Neural cell (in vitro differentiated cells): Measurements from ENCODE around the gene MACF1. TPM values are rescaled to one million over a fixed set of nuclear protein-coding genes. Genes with fewer than 3 reads are reported as not detected.

Experiments
- H2AFZ ChIP-seq: fragments of 200-600, 300-800 bp; sonication (generic), shearing (Covaris generic); 2 replicates; pipeline ENCODE4 v1.6.0; 2014; ENCODE audit warnings: low read depth, mild to moderate bottlenecking, antibody characterized with exemption, low read length, moderate library complexity
- H3F3A ChIP-seq: fragments of 200-600 bp; shearing (Covaris generic); 2 replicates; pipeline ENCODE4 v1.6.1; 2016; ENCODE audit warnings: mild to moderate bottlenecking, moderate library complexity, mixed read lengths, antibody characterized with exemption, low read length; ENCODE audit not compliant: insufficient read depth, poor library complexity, severe bottlenecking
- H3K27ac ChIP-seq: fragments of 200-600, 300-800 bp; sonication (generic), shearing (Covaris generic); 2 replicates; pipeline ENCODE4 v1.5.1; 2014; ENCODE audit warnings: mild to moderate bottlenecking, low read length, moderate library complexity
- H3K27me3 ChIP-seq: fragments of 300-800, 200-600 bp; sonication (generic), shearing (Covaris generic); 2 replicates; pipeline ENCODE4 v1.6.0; 2014; ENCODE audit warnings: mild to moderate bottlenecking, low read depth, low read length, moderate library complexity; ENCODE audit not compliant: insufficient read depth
- H3K36me3 ChIP-seq: fragments of 300-800, 200-600 bp; sonication (generic), shearing (Covaris generic); 2 replicates; pipeline ENCODE4 v1.5.1; 2014; ENCODE audit warnings: mild to moderate bottlenecking, antibody characterized with exemption, low read length, moderate library complexity; ENCODE audit not compliant: insufficient read depth
- H3K4me2 ChIP-seq: fragments of 300-800, 200-600 bp; sonication (generic), shearing (Covaris generic); 2 replicates; pipeline ENCODE4 v1.6.0; 2014; ENCODE audit warnings: mild to moderate bottlenecking, low read length
- H3K4me3 ChIP-seq: fragments of 300-800, 200-600 bp; sonication (generic), shearing (Covaris generic); 2 replicates; pipeline ENCODE4 v1.5.1; 2014; ENCODE audit warnings: mild to moderate bottlenecking, low read length, moderate library complexity
- H3K79me2 ChIP-seq: fragments of 200-600 bp; shearing (Covaris generic); replicated peaks from 2 replicates; pipeline ENCODE4 v1.6.0; 2014; ENCODE audit warnings: mild to moderate bottlenecking, low read length, moderate library complexity; ENCODE audit not compliant: insufficient read depth
- H3K9ac ChIP-seq: fragments of 300-800, 200-600 bp; sonication (generic), shearing (Covaris generic); 2 replicates; pipeline ENCODE4 v1.6.1; 2016; ENCODE audit warnings: mild to moderate bottlenecking, low read length, mixed read lengths
- H3K9me2 ChIP-seq: fragments of 200-600 bp; shearing (Covaris generic); 2 replicates; pipeline ENCODE4 v1.6.1; 2016; ENCODE audit warnings: mild to moderate bottlenecking, low read length, mixed read lengths; ENCODE audit not compliant: insufficient read depth
- H3K9me3 ChIP-seq: fragments of 200-600, 300-800 bp; sonication (generic), shearing (Covaris generic); 2 replicates; pipeline ENCODE4 v1.6.1; 2016; ENCODE audit warnings: mild to moderate bottlenecking, mixed run types, low read length, moderate library complexity, mixed read lengths
- H4K20me1 ChIP-seq: fragments of 200-600 bp; shearing (Covaris generic); 2 replicates; pipeline ENCODE4 v1.6.1; 2016; ENCODE audit warnings: mild to moderate bottlenecking, mixed run types; ENCODE audit not compliant: insufficient read depth
- EP300 ChIP-seq: fragments of 450-650 bp; conservative IDR thresholded peaks from 2 replicates; pipeline ENCODE4 v1.6.1; 2014; ENCODE audit warnings: antibody characterized with exemption, mild to moderate bottlenecking, moderate library complexity; ENCODE audit not compliant: poor library complexity, severe bottlenecking
- EZH2 ChIP-seq: fragments of 200-600, 300-800 bp; shearing (Covaris generic), sonication (generic); IDR thresholded peaks from 2 replicates; pipeline ENCODE4 v1.6.1; 2014; ENCODE audit warnings: antibody characterized with exemption, low read length, borderline replicate concordance, mild to moderate bottlenecking; ENCODE audit not compliant: insufficient read depth, poor library complexity, severe bottlenecking
- MXI1 ChIP-seq: fragments of 450-650 bp; conservative IDR thresholded peaks from 2 replicates; pipeline ENCODE4 v1.6.1; 2014; ENCODE audit warnings: antibody characterized with exemption, mild to moderate bottlenecking; ENCODE audit not compliant: poor library complexity, severe bottlenecking
- POLR2AphosphoS5 ChIP-seq: IDR thresholded peaks from 2 replicates; pipeline ENCODE4 v1.6.1; 2012
- RAD21 ChIP-seq: fragments of 450-650 bp; conservative IDR thresholded peaks from 2 replicates; pipeline ENCODE4 v1.6.1; 2014; ENCODE audit warnings: antibody characterized with exemption, mild to moderate bottlenecking, moderate library complexity
- SMC3 ChIP-seq: fragments of 450-650 bp; conservative IDR thresholded peaks from 2 replicates; pipeline ENCODE4 v1.6.1; 2014; ENCODE audit warnings: antibody characterized with exemption, mild to moderate bottlenecking, moderate library complexity; ENCODE audit not compliant: poor library complexity
- TAF1 ChIP-seq: IDR thresholded peaks from 2 replicates; pipeline ENCODE4 v1.6.1; 2012; ENCODE audit warnings: low read depth
- polyA plus RNA-seq: library from polyadenylated mRNA; depleted of rRNA; stranded (reverse); fragments of >200 nt; gene quantifications from 2 replicates; pipeline ENCODE4 v1.2.3, GENCODE V29; 2014
- TF ChIP-seq, protein P1 (sequence below): IDR thresholded peaks from 2 replicates; pipeline ENCODE4 v1.6.1; 2012; ENCODE audit warnings: borderline replicate concordance

MACF1 gene
- polyA plus RNA-seq, 1 donor from 2014 or later: 176 TPM

DNA sequence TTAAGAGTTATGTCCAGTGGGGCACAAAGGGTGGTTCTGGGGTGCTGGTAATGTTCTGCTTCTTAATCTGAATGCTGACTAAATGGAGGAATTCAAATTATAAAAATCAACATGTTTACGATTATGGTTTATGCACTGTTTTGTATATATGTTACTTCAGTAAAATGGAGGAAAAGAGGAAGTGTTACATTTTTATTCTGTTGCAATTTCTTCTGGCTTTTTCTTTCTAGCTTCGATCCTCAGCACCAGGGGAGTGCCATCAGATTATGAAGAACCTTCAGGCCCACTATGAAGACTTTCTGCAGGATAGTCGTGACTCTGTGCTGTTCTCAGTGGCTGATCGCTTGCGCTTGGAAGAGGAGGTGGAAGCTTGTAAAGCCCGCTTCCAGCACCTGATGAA lies 105.5 kb downstream of the MACF1 start:
- Histone ChIP-seq H3K9me3 (no peaks in the 10 kb centered on the region), H3F3A (no peaks in the 10 kb centered on the region), H3K27ac (no peak overlapping the region), H4K20me1 (no peaks in the 10 kb centered on the region), H3K27me3 (no peaks in the 10 kb centered on the region), H3K4me3 (no peak overlapping the region), H3K9me2 (no peaks in the 10 kb centered on the region), H3K9ac (no peak overlapping the region), H3K36me3 (peaks cover 5% of the 10 kb centered on the region), H3K4me2 (no peak overlapping the region), H2AFZ (no peak overlapping the region), H3K79me2 (no peaks in the 10 kb centered on the region)
- no peak for TF ChIP-seq MXI1
- no peak for TF ChIP-seq RAD21
- TF ChIP-seq EP300: no peak

DNA sequence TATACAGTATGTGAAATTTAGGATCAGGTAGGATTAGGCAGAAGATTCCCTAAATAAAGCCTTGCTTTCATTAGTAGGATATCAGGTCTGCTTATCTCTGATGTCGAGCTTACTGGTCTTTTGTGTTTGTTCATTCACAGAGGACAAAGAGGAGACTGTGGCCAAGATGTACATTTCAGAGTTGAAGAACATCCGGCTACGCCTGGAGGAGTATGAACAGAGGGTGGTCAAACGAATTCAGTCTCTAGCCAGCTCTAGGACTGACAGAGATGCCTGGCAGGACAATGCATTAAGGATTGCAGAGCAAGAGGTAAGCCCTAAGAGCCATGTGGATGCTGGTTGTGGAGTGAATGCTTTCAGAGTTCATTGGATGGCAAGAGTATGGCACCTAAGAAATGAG lies 106.2 kb downstream of the MACF1 start:
- Histone ChIP-seq H3K79me2 (no peaks in the 10 kb centered on the region), H3K27ac (no peak overlapping the region), H2AFZ (no peak overlapping the region), H3K4me2 (no peak overlapping the region), H3K9me3 (no peaks in the 10 kb centered on the region), H3K36me3 (peaks cover 5% of the 10 kb centered on the region), H3F3A (no peaks in the 10 kb centered on the region), H3K9me2 (no peaks in the 10 kb centered on the region), H3K9ac (no peak overlapping the region), H4K20me1 (no peaks in the 10 kb centered on the region), H3K4me3 (no peak overlapping the region), H3K27me3 (no peaks in the 10 kb centered on the region)
- TF ChIP-seq EZH2 (no peak), TAF1 (no peak), EP300 (no peak), RAD21 (no peak), MXI1 (no peak), SMC3 (no peak), POLR2AphosphoS5 (no peak)
- TF ChIP-seq, protein P1, sequence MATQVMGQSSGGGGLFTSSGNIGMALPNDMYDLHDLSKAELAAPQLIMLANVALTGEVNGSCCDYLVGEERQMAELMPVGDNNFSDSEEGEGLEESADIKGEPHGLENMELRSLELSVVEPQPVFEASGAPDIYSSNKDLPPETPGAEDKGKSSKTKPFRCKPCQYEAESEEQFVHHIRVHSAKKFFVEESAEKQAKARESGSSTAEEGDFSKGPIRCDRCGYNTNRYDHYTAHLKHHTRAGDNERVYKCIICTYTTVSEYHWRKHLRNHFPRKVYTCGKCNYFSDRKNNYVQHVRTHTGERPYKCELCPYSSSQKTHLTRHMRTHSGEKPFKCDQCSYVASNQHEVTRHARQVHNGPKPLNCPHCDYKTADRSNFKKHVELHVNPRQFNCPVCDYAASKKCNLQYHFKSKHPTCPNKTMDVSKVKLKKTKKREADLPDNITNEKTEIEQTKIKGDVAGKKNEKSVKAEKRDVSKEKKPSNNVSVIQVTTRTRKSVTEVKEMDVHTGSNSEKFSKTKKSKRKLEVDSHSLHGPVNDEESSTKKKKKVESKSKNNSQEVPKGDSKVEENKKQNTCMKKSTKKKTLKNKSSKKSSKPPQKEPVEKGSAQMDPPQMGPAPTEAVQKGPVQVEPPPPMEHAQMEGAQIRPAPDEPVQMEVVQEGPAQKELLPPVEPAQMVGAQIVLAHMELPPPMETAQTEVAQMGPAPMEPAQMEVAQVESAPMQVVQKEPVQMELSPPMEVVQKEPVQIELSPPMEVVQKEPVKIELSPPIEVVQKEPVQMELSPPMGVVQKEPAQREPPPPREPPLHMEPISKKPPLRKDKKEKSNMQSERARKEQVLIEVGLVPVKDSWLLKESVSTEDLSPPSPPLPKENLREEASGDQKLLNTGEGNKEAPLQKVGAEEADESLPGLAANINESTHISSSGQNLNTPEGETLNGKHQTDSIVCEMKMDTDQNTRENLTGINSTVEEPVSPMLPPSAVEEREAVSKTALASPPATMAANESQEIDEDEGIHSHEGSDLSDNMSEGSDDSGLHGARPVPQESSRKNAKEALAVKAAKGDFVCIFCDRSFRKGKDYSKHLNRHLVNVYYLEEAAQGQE: no peak

DNA sequence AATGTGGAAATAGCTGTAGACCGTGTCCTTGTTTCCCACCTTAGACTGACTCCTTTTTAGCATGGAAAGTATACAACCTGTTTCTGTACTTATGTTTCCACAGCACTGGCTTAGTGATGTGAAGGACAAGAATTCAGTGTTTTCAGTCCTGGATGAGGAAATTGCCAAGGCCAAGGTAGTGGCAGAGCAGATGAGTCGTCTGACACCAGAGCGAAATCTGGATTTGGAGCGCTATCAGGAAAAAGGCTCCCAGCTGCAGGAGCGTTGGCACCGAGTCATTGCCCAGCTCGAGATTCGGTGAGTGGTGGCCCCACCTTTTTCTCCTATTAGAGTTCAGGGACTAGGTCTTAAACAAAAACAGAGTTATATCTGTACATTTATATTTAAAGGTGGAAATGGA lies 112.6 kb downstream of the MACF1 start:
- H4K20me1 ChIP-seq: no peaks in the 10 kb centered on the region
- no peaks in the 10 kb centered on the region for H3K79me2 ChIP-seq
- peaks cover 25% of the 10 kb centered on the region for H3K36me3 ChIP-seq
- no peak overlapping the region for H2AFZ ChIP-seq
- H3K9me3 ChIP-seq: no peaks in the 10 kb centered on the region
- no peaks in the 10 kb centered on the region for H3F3A ChIP-seq
- no peaks in the 10 kb centered on the region for H3K9me2 ChIP-seq
- H3K4me2 ChIP-seq: no peak overlapping the region
- TF ChIP-seq MXI1 (no peak), EP300 (no peak), EZH2 (no peak)
- H3K4me3 ChIP-seq: no peak overlapping the region
- no peak overlapping the region for H3K27ac ChIP-seq
- H3K27me3 ChIP-seq: no peaks in the 10 kb centered on the region
- no peak overlapping the region for H3K9ac ChIP-seq
